ENCODE measurements around the gene CXCR2. TPM values are rescaled to one million over a fixed set of nuclear protein-coding genes. Genes with fewer than 3 reads are reported as not detected.

The CXCR2 gene
- 1 to 10 TPM in 2 of 4 donors, not detected in 2; 2.4 to 3.2 TPM for total RNA-seq

- Histone ChIP-seq H3K27me3 (peaks cover 29% of the 10 kb centered on the region), H3K4me1 (no peaks in the 10 kb centered on the region), H3K9me3 (peaks cover 0 to 27% (median 0%) of the 10 kb centered on the region in 3 donors), H3K27ac (no peak within 1 kb of the TSS), H3K4me3 (no peak within 1 kb of the TSS), H3K36me3 (no peaks in the 10 kb centered on the region)
- ATAC-seq, result no peak
- no peak for TF ChIP-seq POLR2A (IDR thresholded peaks at IDR 0.05)
- no peak for TF ChIP-seq POLR2AphosphoS5 (IDR thresholded peaks at IDR 0.05)
- no peak for TF ChIP-seq EP300 (IDR thresholded peaks at IDR 0.05)
- TF ChIP-seq CTCF (IDR thresholded peaks at IDR 0.05), result no peak
- WGBS, 2 donors (ENCODE audit: low coverage in 1 of 2), result 65 to 87% methylated on average over 4 to 8 of the region's 8 CpGs
Measured at GRCh38 chr2:218125626-218126080, at the start of gene CXCR2. Gene CXCR2, plus strand, starts transcription at chr2:218126028. Its CDS starts 8,774 bp downstream, at chr2:218134802.

- 91% methylated on average over 6 of the region's 9 CpGs; no CpG with 5 or more reads in 1 of the 2 donors for WGBS, 2 donors (ENCODE audit: low coverage in 1 of 2)
- H3K27ac ChIP-seq, result no peak overlapping the region
- H3K4me3 ChIP-seq, result no peak overlapping the region
- TF ChIP-seq POLR2A (IDR thresholded peaks at IDR 0.05), result no peak
- TF ChIP-seq CTCF (IDR thresholded peaks at IDR 0.05), result no peak
- TF ChIP-seq EP300 (IDR thresholded peaks at IDR 0.05), result no peak
- no peak for TF ChIP-seq POLR2AphosphoS5 (IDR thresholded peaks at IDR 0.05)
- H3K36me3 ChIP-seq, result no peaks in the 10 kb centered on the region
- no peaks in the 10 kb centered on the region for H3K4me1 ChIP-seq
- peaks cover 7% of the 10 kb centered on the region for H3K27me3 ChIP-seq
- ATAC-seq, result no peak
- no peaks in the 10 kb centered on the region for H3K9me3 ChIP-seq
Measured at GRCh38 chr2:218077464-218078216, 48.2 kb upstream of the CXCR2 start.

GRCh38 chr2:218079943-218080913 is 45.6 kb upstream of the CXCR2 start:
- H3K27me3 ChIP-seq, result peaks cover 14% of the 10 kb centered on the region
- no peak for ATAC-seq
- H3K4me3 ChIP-seq, result no peak overlapping the region
- no peaks in the 10 kb centered on the region for H3K4me1 ChIP-seq
- TF ChIP-seq POLR2AphosphoS5 (IDR thresholded peaks at IDR 0.05) (no peak), POLR2A (IDR thresholded peaks at IDR 0.05) (no peak)
- WGBS, 2 donors (ENCODE audit: low coverage in 1 of 2), result 77 to 79% methylated on average over 10 to 11 of the region's 15 CpGs
- H3K36me3 ChIP-seq, result no peaks in the 10 kb centered on the region
- no peak overlapping the region for H3K27ac ChIP-seq
- H3K9me3 ChIP-seq, result no peaks in the 10 kb centered on the region

GRCh38 chr2:218081063-218081462 is 44.8 kb upstream of the CXCR2 start:
- H3K9me3 ChIP-seq, result peaks cover 0 to 5% (median 0%) of the 10 kb centered on the region in 3 donors
- H3K4me3 ChIP-seq, result no peak overlapping the region
- H3K4me1 ChIP-seq, result no peaks in the 10 kb centered on the region
- peaks cover 14% of the 10 kb centered on the region for H3K27me3 ChIP-seq
- H3K36me3 ChIP-seq, result no peaks in the 10 kb centered on the region
- ATAC-seq, result no peak
- H3K27ac ChIP-seq, result no peak overlapping the region
- WGBS, 2 donors (ENCODE audit: low coverage in 1 of 2), result 76 to 79% methylated on average over 2 of the region's 2 CpGs
- no peak for TF ChIP-seq POLR2AphosphoS5 (IDR thresholded peaks at IDR 0.05)
- no peak for TF ChIP-seq CTCF (IDR thresholded peaks at IDR 0.05)
- no peak for TF ChIP-seq EP300 (IDR thresholded peaks at IDR 0.05)
- no peak for TF ChIP-seq POLR2A (IDR thresholded peaks at IDR 0.05)

- H3K4me1 ChIP-seq, result no peaks in the 10 kb centered on the region
- no peak overlapping the region for H3K4me3 ChIP-seq
- H3K9me3 ChIP-seq, result peaks cover 0 to 12% (median 0%) of the 10 kb centered on the region in 3 donors
- H3K36me3 ChIP-seq, result no peaks in the 10 kb centered on the region
- no peak overlapping the region for H3K27ac ChIP-seq
- ATAC-seq, result no peak
- 76 to 80% methylated on average over 3 to 7 of the region's 7 CpGs for WGBS, 2 donors (ENCODE audit: low coverage in 1 of 2)
- TF ChIP-seq CTCF (IDR thresholded peaks at IDR 0.05), result no peak
- no peak for TF ChIP-seq POLR2A (IDR thresholded peaks at IDR 0.05)
- no peak for TF ChIP-seq EP300 (IDR thresholded peaks at IDR 0.05)
- TF ChIP-seq POLR2AphosphoS5 (IDR thresholded peaks at IDR 0.05), result no peak
- peaks cover 14% of the 10 kb centered on the region for H3K27me3 ChIP-seq
Measured at GRCh38 chr2:218081695-218082094, 44.1 kb upstream of the CXCR2 start.
